ENCODE data around the gene COX5B.

DNA sequence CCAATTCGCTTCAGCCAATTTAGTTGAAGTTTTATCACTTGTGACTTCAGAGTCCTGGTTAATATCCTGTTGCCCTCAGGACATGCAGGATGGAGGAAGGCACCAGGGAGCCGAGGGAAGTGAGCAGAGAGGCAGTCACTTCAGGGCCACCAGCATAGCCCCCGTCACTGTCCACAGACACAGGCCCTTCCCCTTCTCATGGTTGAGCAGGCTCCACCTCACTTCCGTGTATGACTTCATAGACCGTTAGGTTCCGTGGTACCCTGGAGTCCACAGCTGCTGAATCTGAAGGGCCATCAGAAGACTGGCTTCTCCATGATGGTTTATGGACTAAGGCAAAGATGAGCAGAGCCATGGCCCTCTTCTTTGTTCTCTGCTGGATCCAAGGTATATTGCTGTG, 23.6 kb downstream of the COX5B start, which contains the start of gene C2orf92:
- TF ChIP-seq CTCF (IDR thresholded peaks at IDR 0.05) (no peak), ZFX (IDR thresholded peaks at IDR 0.05; ENCODE audit: borderline replicate concordance) (no peak)

Data from 22Rv1 (cell line).